Activated naive CD4-positive, alpha-beta T cell treated with anti-CD3 and anti-CD28 coated beads, Interleukin-2, amount 50 U/mL, for 24 hours (primary cell): Measurements from ENCODE around the gene ENDOD1.

Source experiments
- H3K27ac Mint-ChIP-seq: one replicate; pipeline ENCODE4 v1.8.0; 2021; ENCODE audit warnings: mild to moderate bottlenecking, mixed read lengths
- H3K27me3 Mint-ChIP-seq: one replicate; pipeline ENCODE4 v1.8.0; 2021; ENCODE audit warnings: mixed read lengths
- H3K36me3 Mint-ChIP-seq: one replicate; pipeline ENCODE4 v1.8.0; 2021; ENCODE audit warnings: mixed read lengths
- H3K4me1 Mint-ChIP-seq: one replicate; pipeline ENCODE4 v1.8.0; 2021; ENCODE audit warnings: mixed read lengths
- H3K4me3 Mint-ChIP-seq: one replicate; pipeline ENCODE4 v1.8.0; 2021; ENCODE audit warnings: mild to moderate bottlenecking, mixed read lengths
- H3K9me3 Mint-ChIP-seq: one replicate; pipeline ENCODE4 v1.8.0; 2021; ENCODE audit warnings: mixed read lengths

ENDOD1 gene

DNA sequence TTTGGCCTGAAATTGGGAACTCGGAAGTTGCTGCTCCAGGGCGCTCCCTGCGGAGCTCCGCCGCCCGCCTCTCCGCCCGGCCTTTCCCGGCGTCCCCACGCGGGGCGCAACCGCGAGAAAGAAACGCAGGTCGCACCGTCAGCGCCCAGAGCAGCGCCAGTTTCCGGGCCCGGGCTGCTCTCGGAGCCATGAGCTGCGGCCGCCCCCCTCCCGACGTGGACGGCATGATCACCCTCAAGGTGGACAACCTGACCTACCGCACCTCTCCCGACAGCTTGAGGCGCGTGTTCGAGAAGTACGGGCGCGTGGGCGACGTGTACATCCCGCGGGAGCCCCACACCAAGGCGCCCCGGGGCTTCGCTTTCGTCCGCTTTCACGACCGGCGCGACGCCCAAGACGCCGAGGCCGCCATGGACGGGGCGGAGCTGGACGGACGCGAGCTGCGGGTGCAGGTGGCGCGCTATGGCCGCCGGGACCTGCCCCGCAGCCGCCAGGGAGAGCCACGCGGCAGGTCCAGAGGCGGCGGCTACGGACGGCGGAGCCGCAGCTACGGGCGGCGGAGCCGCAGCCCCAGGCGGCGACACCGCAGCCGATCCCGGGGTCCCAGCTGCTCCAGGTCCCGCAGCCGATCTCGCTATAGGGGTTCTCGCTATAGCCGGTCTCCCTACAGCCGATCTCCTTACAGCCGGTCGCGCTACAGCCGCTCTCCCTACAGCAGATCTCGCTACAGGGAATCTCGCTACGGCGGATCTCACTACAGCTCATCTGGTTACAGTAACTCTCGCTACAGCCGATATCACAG lies 22.4 kb upstream of the ENDOD1 start:
- Mint-ChIP-seq H3K4me3 (peak overlapping the region; percentile 98), H3K36me3 (peaks cover 9% of the 10 kb centered on the region), H3K27me3 (no peaks in the 10 kb centered on the region), H3K9me3 (no peaks in the 10 kb centered on the region), H3K4me1 (peaks cover 31% of the 10 kb centered on the region), H3K27ac (peak overlapping the region; percentile 98)

DNA sequence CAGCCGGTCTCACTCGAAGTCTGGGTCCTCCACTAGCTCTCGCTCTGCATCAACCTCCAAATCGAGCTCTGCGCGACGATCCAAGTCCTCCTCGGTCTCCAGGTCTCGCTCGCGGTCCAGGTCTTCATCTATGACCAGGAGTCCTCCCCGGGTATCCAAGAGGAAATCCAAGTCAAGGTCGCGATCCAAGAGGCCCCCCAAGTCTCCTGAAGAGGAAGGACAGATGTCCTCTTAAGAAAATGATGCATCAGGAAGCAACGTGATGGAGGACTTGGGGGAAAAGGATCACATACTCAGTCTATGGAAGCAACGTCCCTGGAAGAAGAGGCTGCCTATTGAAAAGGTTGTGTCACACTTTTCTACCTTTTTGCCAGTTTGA lies 21.8 kb upstream of the ENDOD1 start:
- Mint-ChIP-seq H3K36me3 (peaks cover 9% of the 10 kb centered on the region), H3K27me3 (no peaks in the 10 kb centered on the region), H3K4me3 (peak overlapping the region; percentile 98)

DNA sequence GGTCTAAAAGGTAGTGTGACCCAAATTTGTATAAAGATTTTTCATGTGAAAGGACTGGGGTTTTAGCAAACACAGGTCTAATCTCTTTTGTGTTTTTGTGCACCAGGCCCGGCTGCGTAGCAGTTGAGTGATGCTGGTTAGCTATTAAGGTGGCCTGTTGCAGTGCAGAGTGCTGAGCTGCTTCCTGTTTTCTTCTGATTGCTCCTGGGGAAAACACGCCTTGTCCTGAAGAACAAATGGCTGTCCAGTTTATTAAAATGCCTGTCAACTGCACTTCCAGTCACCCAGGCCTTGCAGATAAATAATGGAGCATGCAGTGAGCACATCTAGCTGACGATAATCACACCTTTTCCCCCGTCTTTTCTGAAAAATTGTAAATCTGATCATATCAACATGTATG lies 21.1 kb upstream of the ENDOD1 start:
- Mint-ChIP-seq H3K27me3 (no peaks in the 10 kb centered on the region), H3K4me1 (peaks cover 38% of the 10 kb centered on the region), H3K36me3 (peaks cover 9% of the 10 kb centered on the region), H3K27ac (peak overlapping the region; percentile 98), H3K9me3 (no peaks in the 10 kb centered on the region), H3K4me3 (peak overlapping the region; percentile 98)

More for the DNA sequence above, 21.8 kb upstream of the ENDOD1 start:
- peak overlapping the region; percentile 98 for H3K27ac Mint-ChIP-seq
- H3K4me1 Mint-ChIP-seq = peaks cover 35% of the 10 kb centered on the region
- no peaks in the 10 kb centered on the region for H3K9me3 Mint-ChIP-seq

DNA sequence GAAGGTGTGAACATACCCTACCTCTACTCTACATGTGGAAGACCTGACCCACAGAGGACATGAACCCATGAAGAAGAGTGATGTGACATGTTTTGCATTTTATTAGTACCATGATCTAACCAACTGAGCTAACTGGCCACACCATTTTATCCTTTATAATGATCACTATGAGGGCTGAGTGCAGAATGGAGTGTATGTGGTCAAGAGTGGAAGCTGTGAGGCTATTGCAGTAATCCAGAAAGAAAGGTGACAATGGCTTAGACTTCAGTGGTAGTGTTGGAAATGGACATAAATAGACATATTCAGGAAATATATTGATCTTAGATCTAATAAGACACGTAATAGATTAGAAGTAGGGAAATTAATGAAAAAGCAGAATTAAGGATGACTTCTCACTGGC lies 19.2 kb upstream of the ENDOD1 start:
- Mint-ChIP-seq H3K27me3 (no peaks in the 10 kb centered on the region), H3K4me3 (peak overlapping the region; percentile 42), H3K27ac (peak overlapping the region; percentile 63)

DNA sequence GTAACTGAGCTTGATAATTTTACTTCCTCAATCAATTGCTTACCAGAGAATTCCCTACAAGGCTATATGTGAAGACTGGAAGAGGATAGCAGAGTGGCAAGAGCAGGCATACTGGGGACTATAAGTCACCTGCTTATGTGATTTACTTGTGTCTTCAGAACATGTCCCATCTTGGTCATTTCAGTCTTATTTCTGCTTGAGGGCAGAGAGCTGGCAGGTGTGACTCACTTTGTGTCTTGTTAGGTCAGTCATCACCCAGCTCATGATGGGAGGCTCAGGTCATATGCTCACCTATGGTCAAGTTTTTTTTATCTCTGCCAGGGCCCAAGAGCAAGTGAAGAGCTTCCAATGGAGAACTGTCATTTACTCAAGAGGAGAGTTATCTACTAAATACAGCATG lies 16.7 kb upstream of the ENDOD1 start:
- Mint-ChIP-seq H3K36me3 (peaks cover 9% of the 10 kb centered on the region), H3K27ac (peak overlapping the region; percentile 18), H3K9me3 (no peaks in the 10 kb centered on the region), H3K4me1 (peaks cover 36% of the 10 kb centered on the region), H3K27me3 (no peaks in the 10 kb centered on the region), H3K4me3 (no peak overlapping the region)

More for the DNA sequence above, 19.2 kb upstream of the ENDOD1 start:
- Mint-ChIP-seq H3K36me3 (peaks cover 9% of the 10 kb centered on the region), H3K4me1 (peaks cover 38% of the 10 kb centered on the region), H3K9me3 (no peaks in the 10 kb centered on the region)

DNA sequence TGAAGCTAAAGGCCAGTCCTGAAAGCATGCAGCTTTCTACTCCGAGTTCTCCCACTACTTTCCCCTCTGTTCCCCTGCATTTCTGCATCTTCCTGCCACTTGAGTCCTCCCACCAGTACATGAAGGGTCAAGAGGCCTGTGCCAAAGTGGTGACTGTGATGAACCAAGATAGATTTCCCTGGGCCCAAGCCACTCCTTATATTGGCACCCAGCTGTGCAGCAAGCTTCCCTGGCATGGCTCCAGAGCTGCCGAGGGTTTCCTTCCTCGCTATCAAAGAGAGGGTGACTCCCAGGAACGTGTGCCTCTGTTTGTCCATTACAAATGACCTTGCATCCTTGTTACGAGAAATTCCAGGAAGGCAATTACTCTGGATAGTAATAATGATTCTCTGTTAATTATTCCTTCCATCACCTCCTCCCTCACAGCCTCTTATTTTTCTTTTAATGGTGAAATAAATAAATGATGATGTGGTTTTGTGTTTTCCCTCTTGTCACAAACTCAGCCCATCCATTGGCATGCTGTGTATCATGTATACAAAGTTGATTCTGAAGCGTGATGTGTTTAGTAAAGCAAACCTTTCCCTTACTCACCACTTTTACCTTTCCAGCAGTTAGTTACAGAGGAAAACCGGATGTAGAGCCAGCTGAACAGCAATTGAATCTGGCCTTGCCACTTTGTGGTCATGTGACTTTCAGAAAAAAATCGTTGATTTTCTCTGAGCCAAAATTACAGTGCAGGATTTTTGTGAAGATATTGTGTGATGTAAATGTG lies 14.7 kb upstream of the ENDOD1 start:
- peaks cover 27% of the 10 kb centered on the region for H3K4me1 Mint-ChIP-seq
- no peak overlapping the region for H3K27ac Mint-ChIP-seq
- no peaks in the 10 kb centered on the region for H3K9me3 Mint-ChIP-seq

DNA sequence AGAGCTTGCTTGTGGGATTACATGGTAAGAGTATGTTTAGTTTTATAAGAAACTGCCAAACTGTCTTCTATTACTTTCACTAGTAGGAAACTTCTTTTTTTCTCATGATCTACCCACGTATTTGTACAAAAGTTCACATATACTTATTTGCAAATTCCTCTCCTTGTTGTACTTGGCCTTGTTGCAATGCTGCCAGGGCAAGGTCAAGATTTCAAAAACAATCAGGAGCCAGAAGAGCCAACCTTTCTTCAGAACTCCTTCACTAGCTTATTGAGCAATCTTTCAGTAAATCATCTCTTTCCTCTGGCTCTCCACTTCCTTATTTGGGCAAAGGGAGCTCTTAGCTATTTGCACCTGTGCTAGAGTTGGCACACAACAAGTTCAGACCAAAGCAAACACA lies 13.2 kb upstream of the ENDOD1 start:
- H3K27ac Mint-ChIP-seq = peak overlapping the region; percentile 8
- no peaks in the 10 kb centered on the region for H3K9me3 Mint-ChIP-seq
- peaks cover 2% of the 10 kb centered on the region for H3K36me3 Mint-ChIP-seq
- H3K4me1 Mint-ChIP-seq = peaks cover 17% of the 10 kb centered on the region
- H3K27me3 Mint-ChIP-seq = no peaks in the 10 kb centered on the region
- no peak overlapping the region for H3K4me3 Mint-ChIP-seq

More for the DNA sequence above, 14.7 kb upstream of the ENDOD1 start:
- peaks cover 7% of the 10 kb centered on the region for H3K36me3 Mint-ChIP-seq
- no peaks in the 10 kb centered on the region for H3K27me3 Mint-ChIP-seq
- H3K4me3 Mint-ChIP-seq = no peak overlapping the region

DNA sequence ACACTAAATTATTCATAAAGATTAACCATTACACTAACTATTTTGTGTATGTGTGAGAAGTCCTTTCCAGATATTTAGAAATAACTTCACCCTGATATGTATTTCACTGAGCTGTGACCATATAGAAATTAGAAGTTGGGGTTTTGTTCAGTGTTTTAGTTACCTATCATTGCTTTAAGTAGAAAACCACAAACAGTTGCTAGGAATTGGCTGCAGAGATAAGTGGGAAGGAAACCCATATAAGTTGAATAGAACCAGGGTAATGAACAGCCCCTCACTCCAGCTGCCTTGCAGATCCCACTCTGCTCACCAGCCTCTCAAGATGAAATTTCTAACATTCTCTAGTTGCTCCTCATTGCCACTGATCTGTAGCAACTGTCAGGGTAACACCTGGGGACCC lies 12.7 kb upstream of the ENDOD1 start:
- Mint-ChIP-seq H3K27me3 (no peaks in the 10 kb centered on the region), H3K9me3 (no peaks in the 10 kb centered on the region), H3K36me3 (no peaks in the 10 kb centered on the region), H3K4me1 (peaks cover 15% of the 10 kb centered on the region), H3K4me3 (no peak overlapping the region), H3K27ac (no peak overlapping the region)

DNA sequence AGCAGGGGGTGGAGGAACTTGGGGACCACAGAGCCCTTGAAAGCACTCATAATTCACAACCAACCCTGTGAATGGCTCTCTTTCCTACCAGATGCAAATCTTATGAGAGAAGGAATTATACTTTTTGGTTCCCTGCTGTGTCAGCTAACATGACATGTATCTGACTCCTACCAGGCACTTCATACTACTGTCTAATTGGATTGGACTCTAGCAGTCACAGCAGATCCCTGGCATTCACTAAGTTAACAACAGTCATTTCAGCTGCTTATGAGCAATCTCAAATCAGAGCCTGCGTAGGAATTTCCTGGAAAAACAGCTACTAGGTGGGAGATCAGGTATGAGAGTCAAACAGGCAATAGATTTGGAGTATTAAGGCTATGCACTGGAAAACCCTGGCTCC lies 11.1 kb upstream of the ENDOD1 start:
- Mint-ChIP-seq H3K4me1 (peaks cover 19% of the 10 kb centered on the region), H3K27ac (no peak overlapping the region), H3K9me3 (no peaks in the 10 kb centered on the region), H3K36me3 (no peaks in the 10 kb centered on the region), H3K27me3 (no peaks in the 10 kb centered on the region), H3K4me3 (no peak overlapping the region)

DNA sequence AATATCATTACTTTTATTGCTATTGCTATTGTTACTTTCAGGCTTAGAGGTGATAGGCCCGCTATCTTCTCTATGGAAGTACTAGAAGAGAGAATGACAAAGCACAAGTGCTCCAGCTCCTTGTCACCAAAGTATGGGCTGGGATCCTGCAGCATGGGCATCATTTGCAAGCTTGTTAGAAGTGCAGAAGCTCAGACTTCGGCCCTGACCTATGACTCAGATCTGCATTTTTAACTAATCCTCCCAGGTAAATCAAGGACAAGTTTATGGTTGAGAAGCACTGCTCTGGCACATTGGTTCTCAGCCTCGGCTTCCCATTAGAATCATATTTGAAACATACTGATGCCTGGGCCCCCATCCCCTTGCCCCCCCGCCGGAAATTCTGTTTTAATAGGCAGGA lies 8.6 kb upstream of the ENDOD1 start:
- H3K4me3 Mint-ChIP-seq = no peak overlapping the region
- peaks cover 40% of the 10 kb centered on the region for H3K4me1 Mint-ChIP-seq
- no peaks in the 10 kb centered on the region for H3K9me3 Mint-ChIP-seq
- H3K36me3 Mint-ChIP-seq = no peaks in the 10 kb centered on the region
- no peak overlapping the region for H3K27ac Mint-ChIP-seq
- H3K27me3 Mint-ChIP-seq = no peaks in the 10 kb centered on the region

DNA sequence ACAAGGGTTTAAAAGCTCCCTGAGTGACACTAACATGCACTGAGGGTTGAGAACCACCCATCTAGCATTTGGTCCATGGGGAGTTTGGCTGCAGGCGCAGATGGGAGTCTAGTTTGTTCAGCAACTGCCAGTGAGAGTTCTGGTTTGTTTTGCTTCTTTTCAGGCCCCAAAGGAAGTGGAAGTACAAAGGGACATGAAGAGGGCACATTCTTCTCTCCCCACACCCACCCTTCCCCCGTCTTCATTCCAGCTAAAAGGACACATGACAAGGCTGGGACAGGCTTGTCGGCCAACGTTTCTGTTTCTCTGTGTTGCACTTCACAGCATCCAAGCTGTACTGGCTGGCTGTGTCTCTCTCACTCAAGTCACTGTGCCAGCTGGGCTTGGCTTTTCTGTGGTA lies 8.2 kb upstream of the ENDOD1 start:
- H3K27me3 Mint-ChIP-seq = no peaks in the 10 kb centered on the region

DNA sequence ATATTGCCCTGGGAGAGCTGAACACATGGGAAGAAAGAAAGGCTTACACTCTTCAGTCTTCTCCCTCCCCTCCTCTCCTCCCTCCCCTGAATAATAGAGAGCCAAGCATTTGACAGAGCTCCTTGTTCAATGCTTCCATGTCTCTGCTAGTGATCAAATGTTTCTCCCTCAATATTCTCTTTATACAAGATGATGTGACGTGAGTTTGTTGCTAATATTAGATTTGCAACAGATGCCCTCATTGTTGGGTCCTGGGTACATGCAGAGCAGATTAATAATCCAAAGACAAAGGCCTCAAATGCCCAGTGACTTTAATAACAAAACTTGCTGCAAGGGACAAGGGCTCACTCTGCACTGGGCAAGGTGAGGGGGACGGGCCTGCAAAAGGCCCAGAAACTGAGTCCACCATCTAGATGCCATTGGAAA lies 7.1 kb upstream of the ENDOD1 start:
- Mint-ChIP-seq H3K27ac (peak overlapping the region; percentile 91), H3K36me3 (no peaks in the 10 kb centered on the region), H3K4me3 (no peak overlapping the region), H3K9me3 (no peaks in the 10 kb centered on the region), H3K27me3 (no peaks in the 10 kb centered on the region), H3K4me1 (peaks cover 34% of the 10 kb centered on the region)

More for the DNA sequence above, 8.2 kb upstream of the ENDOD1 start:
- H3K4me3 Mint-ChIP-seq = no peak overlapping the region
- H3K27ac Mint-ChIP-seq = peak overlapping the region; percentile 30
- H3K9me3 Mint-ChIP-seq = no peaks in the 10 kb centered on the region
- no peaks in the 10 kb centered on the region for H3K36me3 Mint-ChIP-seq
- peaks cover 38% of the 10 kb centered on the region for H3K4me1 Mint-ChIP-seq

DNA sequence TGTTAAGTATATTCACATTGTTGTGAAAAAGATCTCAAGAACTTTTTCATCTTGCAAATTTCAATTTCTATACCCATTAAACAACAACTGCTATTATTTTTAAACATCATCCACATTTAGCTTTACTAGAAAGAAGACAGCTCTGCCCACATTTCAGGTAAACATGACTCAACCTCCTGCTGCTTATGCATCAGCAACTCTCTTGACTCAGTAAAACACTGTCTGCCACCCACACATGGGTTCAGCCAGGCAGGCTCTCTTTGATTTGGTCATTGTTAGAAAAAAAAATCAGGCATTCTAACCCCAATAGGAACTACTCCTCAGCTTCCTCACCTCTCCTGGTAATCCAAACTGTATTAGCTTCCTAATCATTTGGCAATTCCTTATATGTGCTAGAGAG lies 5.1 kb upstream of the ENDOD1 start:
- H3K4me3 Mint-ChIP-seq = peak overlapping the region; percentile 8
- no peaks in the 10 kb centered on the region for H3K36me3 Mint-ChIP-seq
- H3K4me1 Mint-ChIP-seq = peaks cover 48% of the 10 kb centered on the region
- no peaks in the 10 kb centered on the region for H3K27me3 Mint-ChIP-seq
- no peaks in the 10 kb centered on the region for H3K9me3 Mint-ChIP-seq
- peak overlapping the region; percentile 97 for H3K27ac Mint-ChIP-seq

DNA sequence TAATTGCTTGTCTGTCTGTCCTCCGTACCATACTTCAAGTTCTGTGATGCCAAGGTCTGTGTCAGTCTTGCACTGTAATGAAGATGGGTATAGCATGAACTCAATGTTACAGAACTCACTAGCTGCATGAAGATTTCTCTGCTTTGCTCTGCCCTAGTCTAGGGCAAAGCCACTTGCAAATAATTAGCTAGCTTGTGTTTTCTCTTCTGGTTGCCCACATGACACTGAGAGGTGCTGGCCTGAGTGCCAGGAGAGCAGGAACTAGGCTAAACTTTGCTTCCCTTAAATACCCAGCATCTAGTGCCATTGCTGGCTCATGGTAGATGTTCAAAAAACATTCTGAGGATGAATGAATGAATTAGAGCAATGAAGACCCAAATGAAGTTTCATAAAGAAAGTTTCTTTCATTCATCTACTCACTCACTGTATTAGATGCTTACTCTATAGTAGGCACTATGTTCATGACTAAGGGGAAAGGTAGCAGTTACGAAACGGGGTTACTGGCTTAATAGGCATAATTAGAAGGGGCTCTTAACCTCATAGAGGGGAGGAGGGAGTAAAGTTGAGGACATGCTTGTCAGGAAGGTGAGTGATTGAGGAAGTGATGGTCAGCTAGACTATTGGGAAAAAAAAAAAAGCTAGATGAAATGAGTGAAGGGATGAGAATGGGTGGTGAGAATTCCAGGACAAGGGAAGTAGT lies 4.4 kb upstream of the ENDOD1 start:
- no peak overlapping the region for H3K4me3 Mint-ChIP-seq
- no peaks in the 10 kb centered on the region for H3K27me3 Mint-ChIP-seq
- peak overlapping the region; percentile 38 for H3K27ac Mint-ChIP-seq
- peaks cover 48% of the 10 kb centered on the region for H3K4me1 Mint-ChIP-seq
- H3K36me3 Mint-ChIP-seq = no peaks in the 10 kb centered on the region
- H3K9me3 Mint-ChIP-seq = no peaks in the 10 kb centered on the region

DNA sequence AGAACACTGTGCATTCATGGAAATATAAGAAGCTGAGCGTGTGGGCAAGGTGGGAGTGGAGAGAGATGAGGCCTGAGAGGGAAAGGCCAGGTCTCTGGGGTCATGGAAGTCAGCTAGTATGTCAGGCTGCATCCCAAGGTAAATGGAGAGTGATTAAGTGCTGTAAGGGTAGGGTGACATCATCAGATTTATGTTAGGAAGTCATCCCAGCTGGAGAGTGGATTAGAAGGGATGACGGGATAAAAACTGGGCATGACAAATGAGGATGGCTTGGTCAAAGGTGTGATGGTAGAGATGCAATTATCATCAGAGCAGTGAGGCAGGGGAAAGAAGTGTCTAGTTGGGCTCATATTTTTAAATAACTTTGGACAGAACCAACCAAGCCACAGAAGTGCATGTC lies 3.5 kb upstream of the ENDOD1 start:
- no peaks in the 10 kb centered on the region for H3K36me3 Mint-ChIP-seq
- H3K27ac Mint-ChIP-seq = no peak overlapping the region
- no peaks in the 10 kb centered on the region for H3K27me3 Mint-ChIP-seq
- no peak overlapping the region for H3K4me3 Mint-ChIP-seq
- H3K4me1 Mint-ChIP-seq = peaks cover 57% of the 10 kb centered on the region
- no peaks in the 10 kb centered on the region for H3K9me3 Mint-ChIP-seq
